Measurements from ENCODE around the gene CXCL17.
A peak's percentile ranks its signal among the peaks of the same experiment; 100 is the strongest.
"Not testable (repeated sequence)": the region's sequence is repeated elsewhere in the genome, so short reads cannot be mapped to it uniquely, and the experiment has no call there.

The CXCL17 gene

DNA sequence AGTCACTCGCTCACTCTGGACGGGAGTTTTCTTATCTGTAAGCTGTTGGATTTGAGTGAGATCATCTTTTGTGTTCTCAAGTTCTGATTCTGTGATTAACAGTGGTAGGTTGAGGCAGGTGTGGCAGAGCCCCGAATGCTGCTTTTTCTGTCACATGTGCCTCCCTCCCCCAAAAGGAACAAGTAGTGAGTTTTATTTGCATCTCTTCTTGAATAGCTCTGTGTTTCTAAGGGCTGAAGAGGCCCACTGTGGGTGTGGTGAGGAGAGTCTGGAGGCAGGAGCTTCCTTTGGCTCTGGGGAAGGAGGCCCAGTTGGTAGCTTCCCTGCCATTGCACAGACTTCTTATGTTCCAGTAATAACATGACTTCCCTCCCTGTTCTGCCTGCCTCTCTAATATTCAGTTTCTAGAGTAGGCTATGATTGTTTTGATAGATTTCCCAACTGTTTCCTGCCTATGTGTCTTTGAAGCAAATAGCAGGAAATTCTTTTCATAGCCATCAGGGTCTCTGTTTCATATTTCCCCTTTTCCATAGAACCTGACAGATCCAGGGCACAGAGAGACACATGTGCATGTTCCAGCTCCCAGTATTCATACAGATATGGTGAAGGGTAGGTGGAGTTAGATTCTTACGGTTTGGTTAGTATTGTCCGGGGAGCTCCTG lies 23.9 kb upstream of the CXCL17 start:
- no peak for DNase-seq (ENCODE audit: low read depth, low spot score)

DNA sequence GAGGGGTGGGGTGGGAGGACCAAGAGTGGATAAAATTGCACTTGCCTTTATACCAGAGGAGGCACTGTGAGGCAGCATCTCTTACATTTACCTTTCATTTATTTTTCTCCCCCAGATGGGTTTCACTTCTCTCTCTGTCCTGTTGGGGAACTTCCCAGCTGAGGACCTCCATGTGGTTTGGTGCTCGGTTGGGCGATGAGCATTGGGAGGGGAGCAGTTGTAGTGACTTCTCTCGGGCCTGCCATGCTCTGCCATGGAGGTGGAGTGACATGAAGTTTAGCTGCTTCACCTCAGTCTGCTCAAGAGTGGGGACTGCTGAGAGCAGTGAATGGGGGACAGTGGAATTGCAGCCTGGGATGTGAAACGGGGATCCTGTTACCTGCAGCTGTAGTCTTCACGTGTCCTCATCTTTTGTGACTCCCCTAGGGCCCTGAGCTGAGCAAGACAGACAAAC lies 23.1 kb upstream of the CXCL17 start:
- DNase-seq (ENCODE audit: low read depth, low spot score), result no peak

DNA sequence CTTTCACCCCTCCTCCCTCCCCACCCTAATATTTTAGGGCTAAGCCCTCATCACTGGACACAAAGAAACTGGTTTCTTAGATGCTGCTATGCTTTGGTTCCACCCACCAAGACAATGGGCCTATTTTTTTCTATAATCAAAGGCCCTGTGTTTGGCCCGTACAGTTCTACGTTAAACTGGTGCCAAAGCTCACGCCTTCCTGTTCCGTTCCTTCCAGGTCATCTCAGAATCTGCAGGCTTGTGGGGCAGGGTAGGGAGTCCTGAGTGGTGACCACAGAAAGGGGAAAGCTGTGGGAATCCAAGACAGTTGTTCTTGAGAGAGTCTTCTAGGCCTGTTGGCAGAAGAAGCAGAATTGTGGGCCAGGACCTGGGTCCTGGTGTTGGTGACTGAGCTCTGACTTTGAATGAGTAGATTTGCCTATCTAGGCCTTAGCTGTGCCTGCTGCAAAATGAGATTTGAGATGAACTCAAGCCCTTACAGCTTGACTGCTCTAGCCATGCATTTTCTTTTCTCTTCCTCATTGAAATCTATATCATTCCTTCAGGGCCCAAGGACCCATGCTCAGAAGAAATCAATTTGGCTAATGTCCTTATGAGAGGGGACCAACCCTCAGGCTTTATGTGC lies 19.1 kb upstream of the CXCL17 start:
- no peak for DNase-seq (ENCODE audit: low read depth, low spot score)

DNA sequence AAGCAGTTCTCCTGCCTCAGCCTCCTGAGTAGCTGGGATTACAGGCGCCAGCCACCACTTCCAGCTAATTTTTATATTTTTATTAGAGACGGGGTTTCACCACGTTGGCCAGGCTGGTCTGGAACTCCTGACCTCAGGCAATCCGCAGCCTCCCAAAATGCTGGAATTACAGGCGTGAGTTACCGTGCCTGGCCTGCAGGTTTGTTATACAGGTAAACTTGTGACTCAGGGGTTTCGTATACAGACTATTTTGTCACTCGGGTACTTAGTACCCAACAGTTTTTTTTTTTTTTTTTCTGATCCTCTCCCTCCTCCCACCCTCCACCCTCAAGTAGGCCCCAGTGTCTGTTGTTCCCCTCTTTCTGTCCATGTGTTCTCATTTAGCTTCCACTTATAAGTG lies 18.5 kb upstream of the CXCL17 start:
- DNase-seq (ENCODE audit: low read depth, low spot score), result not testable (repeated sequence)

DNA sequence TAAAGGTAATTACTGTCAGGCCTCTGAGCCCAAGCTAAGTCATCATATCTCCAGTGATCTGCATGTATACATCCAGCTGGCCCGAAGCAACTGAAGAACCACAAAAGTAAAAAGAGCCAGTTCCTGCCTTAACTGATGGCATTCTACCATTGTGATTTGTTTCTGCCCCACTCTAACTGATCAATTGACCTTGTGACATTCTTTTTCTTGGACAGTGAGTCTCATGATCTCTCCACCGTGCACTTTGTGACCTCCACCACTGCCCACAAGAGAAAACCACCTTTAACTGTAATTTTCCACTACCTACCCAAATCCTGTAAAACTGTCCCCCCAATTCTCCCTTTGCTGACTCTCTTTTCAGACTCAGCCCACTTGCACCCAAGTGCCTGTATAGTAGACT lies 17.2 kb upstream of the CXCL17 start:
- DNase-seq (ENCODE audit: low read depth, low spot score), result no peak

DNA sequence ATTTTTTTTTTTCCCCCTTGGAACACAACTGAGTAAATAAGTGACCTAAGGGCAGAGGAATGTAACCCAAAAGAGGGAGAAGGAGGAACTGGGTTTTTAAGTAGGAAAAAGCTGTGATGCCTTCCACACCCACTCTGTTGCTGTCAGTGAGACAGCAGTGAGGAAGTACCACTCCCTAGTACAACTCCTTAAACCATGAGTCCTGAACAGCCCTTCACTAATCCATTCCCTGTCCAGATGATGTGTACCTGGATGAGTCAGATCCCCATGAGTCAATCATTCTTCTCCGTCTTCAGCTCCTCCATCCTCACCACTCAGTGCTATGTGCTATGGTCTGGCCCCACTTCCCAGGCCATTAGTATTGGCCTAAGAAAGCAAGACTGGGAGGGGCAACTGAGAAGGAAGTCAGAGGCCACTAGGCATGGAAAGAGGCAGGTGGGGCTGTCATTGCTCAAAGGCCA lies 12.9 kb upstream of the CXCL17 start:
- no peak for DNase-seq (ENCODE audit: low read depth, low spot score)

DNA sequence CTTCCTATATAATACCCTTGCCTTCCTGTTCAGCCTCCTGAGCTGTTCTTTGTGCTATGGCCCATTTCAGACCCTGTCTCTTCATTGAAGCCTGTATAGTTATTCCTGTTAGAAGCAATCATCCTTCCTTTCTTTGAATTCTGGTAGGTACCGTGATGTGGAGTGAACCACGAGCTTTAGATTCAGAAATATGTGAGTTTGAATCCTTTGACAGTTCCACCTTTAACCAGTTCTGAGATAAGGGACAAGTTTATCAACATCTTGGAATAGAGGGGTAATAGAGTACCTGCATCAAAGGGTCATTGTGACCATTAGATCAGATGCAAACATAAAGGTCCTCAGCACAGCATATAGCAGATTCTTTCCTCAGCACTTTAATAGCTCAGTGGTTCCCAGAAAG lies 12.3 kb upstream of the CXCL17 start:
- no peak for DNase-seq (ENCODE audit: low read depth, low spot score)

DNA sequence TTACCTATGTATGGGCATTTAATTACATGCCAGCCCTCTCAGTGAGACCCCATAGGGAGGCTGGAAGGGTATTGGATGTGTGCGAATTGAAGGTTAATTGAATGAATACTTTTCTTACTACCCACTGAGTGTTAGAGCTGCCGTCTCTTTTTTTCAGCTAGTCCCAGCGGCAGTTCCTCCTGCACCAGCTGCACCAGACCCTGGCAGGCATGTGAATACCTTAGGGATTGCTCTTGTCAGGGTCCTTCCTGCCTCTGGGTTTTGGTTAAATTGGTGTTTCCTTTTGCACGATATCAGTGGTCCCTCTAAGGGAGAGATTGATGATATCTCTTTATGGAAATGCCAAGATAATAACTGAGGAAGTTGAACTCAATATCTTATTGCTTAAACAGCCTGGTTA lies 9.8 kb upstream of the CXCL17 start:
- no peak for DNase-seq (ENCODE audit: low read depth, low spot score)

DNA sequence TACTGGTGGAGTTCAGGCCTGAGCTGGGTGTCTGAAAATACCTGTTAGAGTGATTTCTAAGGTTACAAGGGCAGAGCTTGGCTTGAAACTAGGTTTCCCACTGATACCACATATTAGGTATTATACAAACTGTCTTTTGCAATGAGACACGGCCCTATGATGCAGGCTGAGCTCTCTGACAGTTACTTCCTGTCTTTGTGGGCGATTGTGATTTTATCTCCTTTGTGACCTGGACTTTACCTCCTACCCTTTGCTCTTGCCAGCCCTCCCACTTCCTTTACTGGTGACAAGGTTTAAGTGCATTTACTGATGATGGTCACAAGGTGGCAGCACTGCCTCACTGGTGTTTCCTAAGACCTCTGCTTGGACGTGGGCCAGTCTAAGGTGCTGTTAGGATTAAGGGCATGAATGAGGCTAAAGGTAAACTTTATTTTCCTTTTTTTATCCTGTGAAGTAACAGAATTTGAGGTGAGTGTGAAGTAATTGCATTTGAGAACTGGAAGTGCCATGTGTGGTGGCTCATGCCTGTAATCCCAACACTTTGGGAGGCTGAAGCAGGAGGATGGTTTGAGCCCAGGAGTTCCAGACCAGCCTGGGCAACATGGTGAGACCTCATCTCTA lies 7.7 kb upstream of the CXCL17 start:
- peak; percentile 70 for DNase-seq (ENCODE audit: low read depth, low spot score)

DNA sequence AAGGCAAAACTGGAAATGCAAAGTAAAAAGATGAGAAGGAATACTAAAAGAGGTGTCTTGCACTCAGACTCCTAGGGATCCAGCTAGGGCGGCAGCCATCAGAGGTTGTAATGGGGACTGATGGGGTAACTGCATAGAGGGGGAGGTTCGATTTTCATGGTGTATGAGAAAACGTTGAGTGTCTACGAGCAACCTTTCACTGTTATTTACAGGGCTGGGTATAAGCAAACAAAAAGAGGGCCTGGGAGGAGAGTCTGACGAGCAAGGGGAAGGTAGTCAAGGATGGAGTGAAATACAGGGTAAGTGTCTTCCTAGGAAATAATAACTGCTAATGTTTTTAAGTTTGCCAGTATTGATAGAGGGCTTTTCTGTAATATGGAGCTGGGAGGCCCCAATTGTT lies 5.6 kb upstream of the CXCL17 start:
- not testable (repeated sequence) for DNase-seq (ENCODE audit: low read depth, low spot score)

DNA sequence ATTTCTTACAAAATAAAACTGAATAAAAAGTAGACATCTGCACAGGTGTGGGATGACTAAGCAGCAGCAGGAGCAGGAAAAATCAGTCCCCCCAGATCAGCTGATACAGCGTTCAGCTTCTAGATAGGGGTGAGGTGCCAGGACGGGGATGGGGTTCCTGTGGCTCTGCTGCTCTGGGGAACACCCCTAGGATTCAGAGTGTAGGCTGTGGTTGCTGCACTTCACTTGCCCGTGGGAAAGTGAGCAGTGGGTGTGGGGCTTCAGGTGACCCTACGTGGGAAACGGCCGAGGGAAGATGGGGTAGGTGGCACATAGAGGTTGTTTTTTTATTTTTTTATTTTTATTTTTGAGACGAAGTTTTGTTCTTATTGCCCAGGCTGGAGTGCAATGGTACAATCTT lies 3.2 kb upstream of the CXCL17 start:
- no peak for DNase-seq (ENCODE audit: low read depth, low spot score)

DNA sequence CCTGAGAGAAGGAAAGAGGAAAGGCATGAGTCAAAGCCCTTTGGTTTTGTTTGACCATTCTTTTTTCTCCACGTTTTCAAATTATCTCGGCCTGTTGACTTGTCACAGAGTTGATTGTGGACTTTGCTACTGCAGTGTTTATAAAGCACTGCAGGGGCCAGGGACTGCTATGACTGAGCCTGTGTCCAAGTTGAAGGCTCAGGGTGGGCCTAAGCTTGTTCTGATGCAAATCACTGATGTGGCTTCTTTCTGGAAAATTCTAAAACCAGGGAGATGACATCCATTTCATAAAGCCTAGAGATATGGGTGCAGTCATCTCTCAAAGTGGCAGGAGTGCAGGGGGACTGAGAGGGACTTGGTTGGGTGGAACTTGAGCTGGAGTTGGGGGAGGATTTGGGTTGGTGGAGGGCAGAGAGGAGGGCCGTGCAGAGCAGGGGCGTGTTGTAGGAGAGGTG lies 1.2 kb upstream of the CXCL17 start:
- no peak for DNase-seq (ENCODE audit: low read depth, low spot score)

DNA sequence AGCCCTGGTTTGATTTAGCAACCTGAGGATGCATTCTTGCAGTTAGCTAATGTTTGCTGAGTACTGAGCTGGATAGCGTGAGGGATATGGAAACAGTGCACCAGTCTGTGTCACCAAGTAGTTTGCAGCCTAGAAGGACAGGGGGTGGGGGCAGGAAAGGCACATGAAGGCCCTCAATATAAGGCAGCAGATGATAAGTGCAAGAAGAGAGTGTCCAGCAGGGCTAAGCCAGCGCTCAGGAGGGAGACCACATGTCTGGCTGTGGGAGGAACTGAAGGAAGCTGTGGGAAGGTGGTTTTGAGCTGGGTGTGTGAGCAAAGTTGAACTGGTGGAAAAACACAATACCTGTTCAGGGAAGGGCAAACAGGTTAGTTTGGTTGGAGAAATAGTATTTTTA lies 1.7 kb downstream of the CXCL17 start:
- DNase-seq (ENCODE audit: low read depth, low spot score), result no peak

DNA sequence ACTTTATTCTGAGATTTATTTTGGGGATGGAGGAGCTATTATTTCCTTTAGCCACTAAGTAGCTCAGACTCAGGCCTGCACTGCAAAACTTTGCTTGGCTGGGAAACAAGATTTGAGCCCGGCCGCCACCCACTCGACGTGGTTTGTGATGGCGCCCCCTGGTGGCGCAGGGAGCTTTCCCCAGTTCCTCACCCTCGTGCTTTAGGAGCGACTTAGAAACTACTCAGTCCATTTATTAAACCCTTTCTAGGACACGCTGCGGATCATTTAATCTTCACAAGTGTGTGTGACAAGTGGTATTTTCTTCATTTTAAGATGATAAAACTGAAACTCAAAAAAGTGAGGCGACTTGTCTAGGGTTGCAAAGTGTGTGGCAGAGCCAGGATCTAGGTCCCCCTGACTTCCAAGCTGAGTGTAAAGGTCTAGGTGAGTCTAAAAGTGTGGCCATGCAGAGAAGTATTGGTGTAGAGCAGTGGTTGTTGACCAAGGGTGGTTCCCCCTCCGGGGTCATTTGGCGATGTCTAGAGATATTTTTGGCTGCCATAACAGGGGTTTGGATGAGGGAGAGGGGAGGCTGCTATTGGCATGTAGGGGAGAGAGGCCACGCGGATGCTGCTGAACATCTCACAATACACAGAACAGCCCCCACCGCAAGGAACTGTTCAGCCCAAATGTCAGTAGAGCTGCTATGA lies 2.2 kb downstream of the CXCL17 start:
- DNase-seq (ENCODE audit: low read depth, low spot score), result peak; percentile 32

DNA sequence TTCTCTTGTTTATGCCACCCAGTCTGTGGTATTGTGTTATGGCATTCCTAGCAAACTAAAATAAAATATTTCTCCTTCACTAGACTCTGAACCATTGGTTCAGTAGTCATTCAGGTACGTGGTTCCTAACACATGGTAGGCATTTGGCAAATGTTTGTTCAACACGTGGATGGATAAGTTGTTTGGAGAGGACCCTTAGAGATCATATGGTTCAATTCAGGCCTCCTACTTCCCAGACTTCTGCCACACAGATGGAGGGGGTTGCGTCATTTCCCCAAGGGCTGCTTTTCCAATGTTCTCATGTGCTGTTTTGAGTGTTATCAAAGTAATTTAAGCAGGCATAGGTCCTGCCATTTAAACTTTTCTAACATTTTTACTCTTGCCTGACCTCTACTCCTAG lies 6.7 kb downstream of the CXCL17 start:
- no peak for DNase-seq (ENCODE audit: low read depth, low spot score)

DNA sequence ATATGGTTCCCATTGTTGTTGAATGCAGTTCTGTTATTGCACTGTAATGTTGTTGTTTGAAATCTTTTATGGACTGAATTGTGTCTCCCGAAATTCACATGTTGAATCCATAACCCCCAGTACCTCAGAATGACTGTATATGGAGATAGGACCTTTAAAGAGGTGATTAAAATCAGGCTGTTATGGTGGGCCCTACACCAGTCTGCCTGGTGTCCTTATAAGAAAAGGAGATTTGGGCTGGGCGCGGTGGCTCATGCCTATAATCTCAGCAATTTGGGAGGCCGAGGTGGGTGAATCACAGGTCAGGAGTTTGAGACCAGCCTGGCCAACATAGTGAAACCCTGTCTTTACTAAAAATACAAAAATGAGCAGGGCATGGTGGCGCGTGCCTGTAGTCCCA lies 7.4 kb downstream of the CXCL17 start:
- no peak for DNase-seq (ENCODE audit: low read depth, low spot score)

DNA sequence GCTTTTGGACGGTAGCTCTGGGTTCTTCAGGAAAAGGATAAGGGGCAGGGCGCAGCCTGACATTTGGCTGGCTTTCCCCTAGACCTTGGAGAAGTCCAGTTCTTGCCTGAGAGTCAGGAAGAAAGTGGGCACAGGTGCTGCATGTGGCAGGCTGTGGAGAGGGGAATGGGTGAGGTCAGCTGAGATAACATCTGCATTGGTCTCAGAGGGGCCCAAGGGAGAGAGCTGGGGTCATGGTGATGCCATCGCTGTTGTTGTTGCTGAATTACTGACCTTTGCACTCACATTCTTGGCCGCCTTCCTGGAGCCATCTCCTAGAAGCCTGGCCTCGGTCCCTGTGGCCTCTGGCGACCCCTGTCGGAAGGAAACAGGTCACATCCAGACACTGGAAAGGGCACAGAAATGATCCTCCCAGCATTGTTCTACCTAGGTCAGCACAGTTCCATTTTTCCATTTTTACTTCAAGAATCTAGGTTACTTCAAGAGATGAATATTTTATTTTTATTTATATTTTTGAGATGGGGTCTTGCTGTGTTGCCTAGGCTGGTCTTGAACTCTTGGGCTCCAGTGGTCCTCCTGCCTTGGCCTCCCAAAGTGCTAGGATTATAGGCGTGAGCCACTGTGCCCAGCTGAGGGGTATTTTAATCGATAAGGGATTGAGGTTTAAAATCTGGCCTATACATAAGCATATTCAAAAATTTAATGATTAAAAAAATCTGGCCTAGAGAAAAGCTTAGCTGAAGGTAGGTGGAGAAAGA lies 9.1 kb downstream of the CXCL17 start:
- DNase-seq (ENCODE audit: low read depth, low spot score), result no peak

DNA sequence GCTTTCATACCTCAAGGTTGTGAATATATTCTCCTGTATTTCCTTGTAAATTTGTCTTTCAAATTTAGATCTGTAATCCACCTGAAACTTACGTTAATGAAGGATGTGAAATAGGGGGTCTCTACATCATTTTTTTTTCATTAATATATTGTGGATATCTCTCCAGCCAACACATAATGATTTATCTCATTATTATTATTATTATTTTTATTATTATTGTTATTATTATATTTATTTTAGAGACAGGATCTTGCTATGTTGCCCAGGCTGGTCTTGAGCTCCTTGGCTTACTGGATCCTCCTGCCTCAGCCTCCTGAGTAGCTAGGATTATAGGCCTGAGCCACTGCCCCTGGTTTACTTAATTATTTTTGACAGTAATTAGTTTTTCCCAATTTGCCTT lies 11.3 kb downstream of the CXCL17 start:
- DNase-seq (ENCODE audit: low read depth, low spot score), result no peak

DNA sequence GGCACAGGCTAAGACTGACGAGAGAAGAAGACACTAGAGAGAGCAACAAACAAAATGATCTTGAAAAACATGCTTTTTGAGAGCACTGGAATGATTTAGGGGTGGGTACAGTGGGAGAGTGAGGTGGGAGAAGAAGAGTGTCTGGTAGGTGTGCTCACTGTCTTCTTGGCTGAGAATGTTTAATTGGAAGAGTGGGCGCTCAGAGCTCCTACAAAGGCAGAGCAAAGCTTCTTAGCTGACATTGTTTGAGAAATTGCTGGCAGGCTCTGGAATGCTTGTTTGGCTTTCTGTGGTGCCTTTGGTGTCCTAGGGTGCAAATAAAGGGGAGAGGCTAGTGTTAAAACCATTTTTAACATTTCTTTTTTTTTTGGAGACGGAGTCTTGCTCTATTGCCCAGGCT lies 14.1 kb downstream of the CXCL17 start:
- no peak for DNase-seq (ENCODE audit: low read depth, low spot score)

DNA sequence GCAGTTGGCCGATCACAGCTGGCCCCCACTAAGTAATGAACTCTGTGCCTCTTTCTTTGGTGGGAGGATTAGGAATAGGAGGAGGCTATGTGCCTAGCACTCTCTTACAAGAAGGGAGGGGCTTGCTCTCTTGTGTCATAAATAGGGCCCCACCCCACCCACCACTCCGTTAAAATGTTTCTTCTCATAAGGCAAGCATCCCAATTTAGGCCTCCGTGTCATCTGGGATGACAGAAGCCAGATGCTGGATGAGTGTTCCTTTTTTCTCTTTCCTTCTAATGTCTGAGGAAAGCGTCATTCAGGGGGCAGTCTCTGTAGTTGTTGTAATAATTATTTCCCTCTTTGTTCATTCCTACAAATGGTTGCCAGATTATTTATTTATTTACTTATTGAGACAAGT lies 15.4 kb downstream of the CXCL17 start, which contains the start of gene LIPE:
Gene LIPE, minus strand, starts transcription at position 76 of the 400 bp plus-strand sequence. CDS start 239 bp downstream, outside the sequence.
- no peak for DNase-seq (ENCODE audit: low read depth, low spot score)

DNA sequence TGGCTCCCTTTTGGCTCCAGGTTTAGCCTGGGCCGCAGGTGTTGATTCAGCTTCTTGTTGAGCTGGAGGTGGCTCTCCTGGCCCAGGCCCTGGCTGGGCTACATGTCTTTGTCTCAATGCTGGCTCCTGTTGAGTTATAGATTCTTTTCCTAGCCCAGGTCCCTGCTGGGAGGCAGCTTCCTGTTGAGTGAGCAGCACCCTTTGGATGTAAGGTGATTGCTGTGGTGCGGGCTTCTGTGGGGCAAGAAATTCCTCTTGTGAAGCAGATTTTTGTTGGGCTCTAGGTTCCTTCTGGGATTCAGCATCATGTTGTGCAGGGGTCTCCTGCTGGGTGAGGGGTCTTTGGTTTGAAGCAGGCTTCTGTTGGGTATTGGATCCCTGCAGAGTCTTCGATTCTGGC lies 16.1 kb downstream of the CXCL17 start:
- no peak for DNase-seq (ENCODE audit: low read depth, low spot score)

DNA sequence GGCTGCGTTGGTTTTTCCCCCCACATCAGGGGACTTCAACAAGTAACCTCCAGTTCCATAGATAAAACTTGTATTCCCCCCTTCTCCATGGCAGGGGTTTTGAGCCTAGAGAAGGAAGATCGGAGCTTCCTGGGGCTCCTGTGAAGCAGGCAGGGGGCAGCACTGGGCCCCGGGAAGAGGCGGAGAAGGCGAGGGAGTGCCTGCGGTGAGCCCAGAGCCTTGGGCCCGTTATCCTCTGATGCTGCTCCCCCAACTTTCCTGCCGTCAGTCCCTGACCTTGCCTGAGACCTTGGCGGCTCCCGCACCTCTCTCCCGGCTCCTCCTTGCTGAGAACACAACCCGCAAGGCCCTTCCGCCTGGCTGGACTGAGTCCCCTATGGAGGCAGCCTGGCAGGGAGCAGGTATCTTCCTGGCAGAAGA lies 18.0 kb downstream of the CXCL17 start:
- DNase-seq (ENCODE audit: low read depth, low spot score), result no peak
